SK-N-SH (cell line): ENCODE measurements around the gene HS6ST3.

Source experiments
- JUND ChIP-seq: IDR thresholded peaks from 2 replicates; pipeline ENCODE4 v1.4.0; 2012
- POLR2AphosphoS5 ChIP-seq: IDR thresholded peaks from 2 replicates; pipeline ENCODE4 v1.6.1; 2012; ENCODE audit warnings: low read depth, low read length
- RAD21 ChIP-seq: IDR thresholded peaks from 2 replicates; pipeline ENCODE4 v1.6.1; 2012; ENCODE audit warnings: mild to moderate bottlenecking, low read length
- RFX5 ChIP-seq: IDR thresholded peaks from 2 replicates; pipeline ENCODE4 v1.6.1; 2012; ENCODE audit warnings: mild to moderate bottlenecking, improper control_type of control experiment, low read length
- SMC3 ChIP-seq: IDR thresholded peaks from 2 replicates; pipeline ENCODE4 v1.6.1; 2012; ENCODE audit warnings: low read depth, low read length, improper control_type of control experiment
- TAF1 ChIP-seq: IDR thresholded peaks from 2 replicates; pipeline ENCODE4 v1.6.1; 2012; ENCODE audit warnings: low read depth, mild to moderate bottlenecking, low read length, moderate library complexity, borderline replicate concordance
- TCF12 ChIP-seq: IDR thresholded peaks from 2 replicates; pipeline ENCODE4 v1.4.0; 2012
- TF ChIP-seq, protein P1 (sequence below): fragments of 200-600 bp; sonication (generic); IDR thresholded peaks from 2 replicates; pipeline ENCODE4 v1.6.1; 2017; ENCODE audit warnings: antibody characterized with exemption, mild to moderate bottlenecking, moderate library complexity
- TF ChIP-seq, protein P2 (sequence below): IDR thresholded peaks from 2 replicates; pipeline ENCODE4 v1.4.0; 2012; ENCODE audit warnings: low read depth
- TF ChIP-seq, protein P3 (sequence below): IDR thresholded peaks from 2 replicates; pipeline ENCODE4 v1.6.1; 2012; ENCODE audit warnings: mild to moderate bottlenecking, low read depth, low read length, moderate library complexity

DNA sequence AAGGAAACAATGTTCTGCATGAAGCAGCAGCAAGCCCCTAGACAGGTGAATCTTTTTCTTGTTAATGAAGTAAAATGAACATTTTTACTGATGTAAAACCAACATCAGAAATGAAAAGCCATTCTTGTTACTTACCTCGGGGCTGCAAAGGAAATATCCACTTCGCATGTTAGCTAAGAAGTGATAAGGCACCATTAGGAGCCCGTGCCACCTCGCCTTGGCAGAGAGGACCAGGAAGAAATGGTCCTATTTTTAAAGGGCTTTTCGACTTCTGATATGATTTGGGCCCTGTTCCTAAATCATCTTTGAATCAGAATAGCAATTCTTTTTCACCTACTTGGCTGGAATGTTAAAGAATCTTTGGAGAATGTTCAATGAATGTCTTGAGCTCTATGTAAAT, 721.1 kb downstream of the HS6ST3 start:
- TF ChIP-seq, protein P1, sequence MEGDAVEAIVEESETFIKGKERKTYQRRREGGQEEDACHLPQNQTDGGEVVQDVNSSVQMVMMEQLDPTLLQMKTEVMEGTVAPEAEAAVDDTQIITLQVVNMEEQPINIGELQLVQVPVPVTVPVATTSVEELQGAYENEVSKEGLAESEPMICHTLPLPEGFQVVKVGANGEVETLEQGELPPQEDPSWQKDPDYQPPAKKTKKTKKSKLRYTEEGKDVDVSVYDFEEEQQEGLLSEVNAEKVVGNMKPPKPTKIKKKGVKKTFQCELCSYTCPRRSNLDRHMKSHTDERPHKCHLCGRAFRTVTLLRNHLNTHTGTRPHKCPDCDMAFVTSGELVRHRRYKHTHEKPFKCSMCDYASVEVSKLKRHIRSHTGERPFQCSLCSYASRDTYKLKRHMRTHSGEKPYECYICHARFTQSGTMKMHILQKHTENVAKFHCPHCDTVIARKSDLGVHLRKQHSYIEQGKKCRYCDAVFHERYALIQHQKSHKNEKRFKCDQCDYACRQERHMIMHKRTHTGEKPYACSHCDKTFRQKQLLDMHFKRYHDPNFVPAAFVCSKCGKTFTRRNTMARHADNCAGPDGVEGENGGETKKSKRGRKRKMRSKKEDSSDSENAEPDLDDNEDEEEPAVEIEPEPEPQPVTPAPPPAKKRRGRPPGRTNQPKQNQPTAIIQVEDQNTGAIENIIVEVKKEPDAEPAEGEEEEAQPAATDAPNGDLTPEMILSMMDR = no peak
- TF ChIP-seq JUND (no peak), POLR2AphosphoS5 (no peak), SMC3 (no peak), TCF12 (no peak), RAD21 (no peak), RFX5 (no peak), TAF1 (no peak)
- TF ChIP-seq, protein P2, sequence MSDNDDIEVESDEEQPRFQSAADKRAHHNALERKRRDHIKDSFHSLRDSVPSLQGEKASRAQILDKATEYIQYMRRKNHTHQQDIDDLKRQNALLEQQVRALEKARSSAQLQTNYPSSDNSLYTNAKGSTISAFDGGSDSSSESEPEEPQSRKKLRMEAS = no peak
- TF ChIP-seq, protein P3, sequence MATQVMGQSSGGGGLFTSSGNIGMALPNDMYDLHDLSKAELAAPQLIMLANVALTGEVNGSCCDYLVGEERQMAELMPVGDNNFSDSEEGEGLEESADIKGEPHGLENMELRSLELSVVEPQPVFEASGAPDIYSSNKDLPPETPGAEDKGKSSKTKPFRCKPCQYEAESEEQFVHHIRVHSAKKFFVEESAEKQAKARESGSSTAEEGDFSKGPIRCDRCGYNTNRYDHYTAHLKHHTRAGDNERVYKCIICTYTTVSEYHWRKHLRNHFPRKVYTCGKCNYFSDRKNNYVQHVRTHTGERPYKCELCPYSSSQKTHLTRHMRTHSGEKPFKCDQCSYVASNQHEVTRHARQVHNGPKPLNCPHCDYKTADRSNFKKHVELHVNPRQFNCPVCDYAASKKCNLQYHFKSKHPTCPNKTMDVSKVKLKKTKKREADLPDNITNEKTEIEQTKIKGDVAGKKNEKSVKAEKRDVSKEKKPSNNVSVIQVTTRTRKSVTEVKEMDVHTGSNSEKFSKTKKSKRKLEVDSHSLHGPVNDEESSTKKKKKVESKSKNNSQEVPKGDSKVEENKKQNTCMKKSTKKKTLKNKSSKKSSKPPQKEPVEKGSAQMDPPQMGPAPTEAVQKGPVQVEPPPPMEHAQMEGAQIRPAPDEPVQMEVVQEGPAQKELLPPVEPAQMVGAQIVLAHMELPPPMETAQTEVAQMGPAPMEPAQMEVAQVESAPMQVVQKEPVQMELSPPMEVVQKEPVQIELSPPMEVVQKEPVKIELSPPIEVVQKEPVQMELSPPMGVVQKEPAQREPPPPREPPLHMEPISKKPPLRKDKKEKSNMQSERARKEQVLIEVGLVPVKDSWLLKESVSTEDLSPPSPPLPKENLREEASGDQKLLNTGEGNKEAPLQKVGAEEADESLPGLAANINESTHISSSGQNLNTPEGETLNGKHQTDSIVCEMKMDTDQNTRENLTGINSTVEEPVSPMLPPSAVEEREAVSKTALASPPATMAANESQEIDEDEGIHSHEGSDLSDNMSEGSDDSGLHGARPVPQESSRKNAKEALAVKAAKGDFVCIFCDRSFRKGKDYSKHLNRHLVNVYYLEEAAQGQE = no peak
